Measurements from ENCODE around the gene YWHAQ. TPM values are rescaled to one million over a fixed set of nuclear protein-coding genes. Genes with fewer than 3 reads are reported as not detected.

The YWHAQ gene
- total and polyA plus RNA-seq, 3 experiments from 2014 or later = 358 to 565 (median 560) TPM

GRCh38 chr2:9543557-9543956, 87.2 kb downstream of the YWHAQ start:
- Mint-ChIP-seq H3K9me3 (no peaks in the 10 kb centered on the region), H3K27ac (peak overlapping the region; percentile 4 to 44 (median 25)), H3K4me3 (peak overlapping the region in 3 of 7 donors; percentile 8 to 23 (median 13)), H3K27me3 (no peaks in the 10 kb centered on the region), H3K4me1 (peaks cover 41 to 58% (median 50%) of the 10 kb centered on the region in 3 donors), H3K36me3 (peaks cover 0 to 31% (median 10%) of the 10 kb centered on the region in 3 donors)
- Histone ChIP-seq H3K9me3 (ENCODE audit: low read length) (no peaks in the 10 kb centered on the region), H3K36me3 (ENCODE audit: insufficient read depth, low read length) (peaks cover 6% of the 10 kb centered on the region), H3K27me3 (ENCODE audit: insufficient read depth, low read length, poor library complexity, severe bottlenecking) (no peaks in the 10 kb centered on the region), H3K27ac (ENCODE audit: low read depth, low read length) (no peak overlapping the region), H3K4me1 (ENCODE audit: insufficient read depth, low read length) (peaks cover 35% of the 10 kb centered on the region), H3K4me3 (ENCODE audit: low read length) (no peak overlapping the region)
- POLR2A ChIA-PET = no interaction called here
- no peak for DNase-seq
- CTCF ChIA-PET = interaction anchor here (0.6 to 1.5 kb wide), 2 partner anchors 11 to 12 kb away, joined by 4 to 5 read pairs; partner anchors contain the start of gene ADAM17

GRCh38 chr2:9539531-9539930, 91.3 kb downstream of the YWHAQ start:
- H3K27me3 ChIP-seq (ENCODE audit: insufficient read depth, low read length, poor library complexity, severe bottlenecking) = no peaks in the 10 kb centered on the region
- peaks cover 24 to 39% (median 32%) of the 10 kb centered on the region in 3 donors for H3K4me1 Mint-ChIP-seq
- H3K4me1 ChIP-seq (ENCODE audit: insufficient read depth, low read length) = peaks cover 11% of the 10 kb centered on the region
- H3K27me3 Mint-ChIP-seq = no peaks in the 10 kb centered on the region
- no peaks in the 10 kb centered on the region for H3K9me3 Mint-ChIP-seq
- no peak overlapping the region for H3K27ac ChIP-seq (ENCODE audit: low read depth, low read length)
- H3K9me3 ChIP-seq (ENCODE audit: low read length) = no peaks in the 10 kb centered on the region
- H3K27ac Mint-ChIP-seq = peak overlapping the region in 1 of 8 donors; percentile 23
- H3K4me3 Mint-ChIP-seq = no peak overlapping the region
- peaks cover 11% of the 10 kb centered on the region for H3K36me3 ChIP-seq (ENCODE audit: insufficient read depth, low read length)
- ChIA-PET CTCF (no interaction called here), POLR2A (no interaction called here)
- DNase-seq = no peak
- H3K36me3 Mint-ChIP-seq = peaks cover 0 to 55% (median 17%) of the 10 kb centered on the region in 3 donors
- no peak overlapping the region for H3K4me3 ChIP-seq (ENCODE audit: low read length)

- H3K9me3 ChIP-seq (ENCODE audit: low read length) = no peaks in the 10 kb centered on the region
- Mint-ChIP-seq H3K9me3 (no peaks in the 10 kb centered on the region), H3K27me3 (no peaks in the 10 kb centered on the region), H3K36me3 (peaks cover 0 to 59% (median 15%) of the 10 kb centered on the region in 3 donors), H3K4me3 (no peak overlapping the region), H3K27ac (peak overlapping the region in 1 of 8 donors; percentile 6), H3K4me1 (peaks cover 13 to 25% (median 22%) of the 10 kb centered on the region in 3 donors)
- no peaks in the 10 kb centered on the region for H3K27me3 ChIP-seq (ENCODE audit: insufficient read depth, low read length, poor library complexity, severe bottlenecking)
- H3K4me3 ChIP-seq (ENCODE audit: low read length) = no peak overlapping the region
- no peak overlapping the region for H3K27ac ChIP-seq (ENCODE audit: low read depth, low read length)
- H3K36me3 ChIP-seq (ENCODE audit: insufficient read depth, low read length) = peaks cover 11% of the 10 kb centered on the region
- no peaks in the 10 kb centered on the region for H3K4me1 ChIP-seq (ENCODE audit: insufficient read depth, low read length)
- no peak for DNase-seq
- POLR2A ChIA-PET = no interaction called here
- CTCF ChIA-PET = interaction anchor here (0.7 kb wide), 1 partner anchor 17 kb away, joined by 3 read pairs; the partner anchor contains the start of gene ADAM17
These were observed 92.7 kb downstream of the YWHAQ start for GRCh38 chr2:9538000-9538507.

GRCh38 chr2:9536504-9536903, 94.3 kb downstream of the YWHAQ start:
- no peak for DNase-seq
- Mint-ChIP-seq H3K4me3 (no peak overlapping the region), H3K4me1 (peaks cover 12 to 23% (median 21%) of the 10 kb centered on the region in 3 donors), H3K9me3 (no peaks in the 10 kb centered on the region), H3K27me3 (no peaks in the 10 kb centered on the region), H3K27ac (peak overlapping the region in 4 of 8 donors; percentile 2 to 52 (median 23)), H3K36me3 (peaks cover 0 to 65% (median 14%) of the 10 kb centered on the region in 3 donors)
- Histone ChIP-seq H3K9me3 (ENCODE audit: low read length) (no peaks in the 10 kb centered on the region), H3K27ac (ENCODE audit: low read depth, low read length) (no peak overlapping the region), H3K36me3 (ENCODE audit: insufficient read depth, low read length) (peaks cover 11% of the 10 kb centered on the region), H3K27me3 (ENCODE audit: insufficient read depth, low read length, poor library complexity, severe bottlenecking) (no peaks in the 10 kb centered on the region), H3K4me1 (ENCODE audit: insufficient read depth, low read length) (no peaks in the 10 kb centered on the region), H3K4me3 (ENCODE audit: low read length) (no peak overlapping the region)
- ChIA-PET CTCF (interaction anchor here (0.6 kb wide), 1 partner anchor 276 kb away, joined by 3 read pairs; no protein-coding TSS in a partner anchor), POLR2A (no interaction called here)

GRCh38 chr2:9535177-9535576, 95.6 kb downstream of the YWHAQ start:
- Mint-ChIP-seq H3K36me3 (peaks cover 0 to 60% (median 13%) of the 10 kb centered on the region in 3 donors), H3K4me3 (no peak overlapping the region), H3K9me3 (no peaks in the 10 kb centered on the region), H3K27me3 (no peaks in the 10 kb centered on the region), H3K27ac (peak overlapping the region in 1 of 8 donors; percentile 18), H3K4me1 (peaks cover 10 to 21% (median 17%) of the 10 kb centered on the region in 3 donors)
- Histone ChIP-seq H3K27me3 (ENCODE audit: insufficient read depth, low read length, poor library complexity, severe bottlenecking) (no peaks in the 10 kb centered on the region), H3K9me3 (ENCODE audit: low read length) (no peaks in the 10 kb centered on the region), H3K4me1 (ENCODE audit: insufficient read depth, low read length) (no peaks in the 10 kb centered on the region), H3K4me3 (ENCODE audit: low read length) (no peak overlapping the region), H3K36me3 (ENCODE audit: insufficient read depth, low read length) (peaks cover 5% of the 10 kb centered on the region), H3K27ac (ENCODE audit: low read depth, low read length) (no peak overlapping the region)
- CTCF ChIA-PET = no interaction called here
- POLR2A ChIA-PET = no interaction called here
- no peak for DNase-seq

Other genes with a start within 250 kb of the YWHAQ start
- gene ITGB1BP1, start 207.5 kb downstream of the YWHAQ start, total RNA-seq = 100 to 1,000 TPM; 185 to 195 TPM
- gene ITGB1BP1, start 207.5 kb downstream of the YWHAQ start, polyA plus RNA-seq = 200 TPM
- gene CPSF3, start 207.3 kb downstream of the YWHAQ start, total RNA-seq = 10 to 100 TPM; 79.0 to 83.9 TPM
- gene CPSF3, start 207.3 kb downstream of the YWHAQ start, polyA plus RNA-seq = 28.6 TPM
- 10 to 100 TPM; 76.9 to 79.1 TPM for gene IAH1, start 156.4 kb downstream of the YWHAQ start, total RNA-seq
- gene IAH1, start 156.4 kb downstream of the YWHAQ start, polyA plus RNA-seq = 81.0 TPM
- gene ADAM17, start 75.2 kb downstream of the YWHAQ start, total RNA-seq = 10 to 100 TPM; 17.9 to 20.9 TPM
- gene ADAM17, start 75.2 kb downstream of the YWHAQ start, polyA plus RNA-seq = 12.6 TPM
- 10 to 100 TPM; 20.6 to 24.3 TPM for gene TAF1B, start 212.5 kb upstream of the YWHAQ start, total RNA-seq
- 19.1 TPM for gene TAF1B, start 212.5 kb upstream of the YWHAQ start, polyA plus RNA-seq

All from CD8-positive, alpha-beta memory T cell (primary cell).